Neural progenitor cell (in vitro differentiated cells): ENCODE data around the gene PTPRG. TPM values are rescaled to one million over a fixed set of nuclear protein-coding genes. Genes with fewer than 3 reads are reported as not detected.

Experiments
- DNase-seq: peaks from one replicate; pipeline ENCODE4 v3.0.0-alpha.2; 2016; ENCODE audit warnings: low spot score
- H2AFZ ChIP-seq: fragments of 200-600 bp; sonication (generic); replicated peaks from 2 replicates; pipeline ENCODE4 v1.6.1; 2016; ENCODE audit warnings: antibody characterized with exemption
- H3F3A ChIP-seq: fragments of 200-600 bp; sonication (generic); 2 replicates; pipeline ENCODE4 v1.6.1; 2016; ENCODE audit warnings: antibody characterized with exemption, low read depth
- H3K27ac ChIP-seq: fragments of 200-600 bp; sonication (generic); 2 replicates; pipeline ENCODE4 v1.5.1; 2016; ENCODE audit warnings: mild to moderate bottlenecking
- H3K27me3 ChIP-seq: fragments of 200-600 bp; sonication (generic); 2 replicates; pipeline ENCODE4 v1.6.1; 2016; ENCODE audit warnings: mild to moderate bottlenecking, moderate library complexity
- H3K36me3 ChIP-seq: fragments of 200-600 bp; sonication (generic); 2 replicates; pipeline ENCODE4 v1.5.1; 2016
- H3K4me1 ChIP-seq: fragments of 200-600 bp; sonication (generic); 2 replicates; pipeline ENCODE4 v1.6.1; 2016; ENCODE audit warnings: mixed run types
- H3K4me2 ChIP-seq: fragments of 200-600 bp; sonication (generic); 2 replicates; pipeline ENCODE4 v1.6.1; 2016
- H3K4me3 ChIP-seq: fragments of 200-600 bp; sonication (generic); 2 replicates; pipeline ENCODE4 v1.5.1; 2016
- H3K79me2 ChIP-seq: fragments of 200-600 bp; sonication (generic); 2 replicates; pipeline ENCODE4 v1.6.1; 2016; ENCODE audit warnings: low read depth
- H3K9ac ChIP-seq: fragments of 200-600 bp; sonication (generic); 2 replicates; pipeline ENCODE4 v1.6.1; 2016
- H3K9me3 ChIP-seq: fragments of 200-600 bp; sonication (generic); 2 replicates; pipeline ENCODE4 v1.5.1; 2016; ENCODE audit warnings: low read depth
- H4K20me1 ChIP-seq: fragments of 200-600 bp; sonication (generic); 2 replicates; pipeline ENCODE4 v1.6.1; 2016; ENCODE audit warnings: low read depth
- H3K27ac Mint-ChIP-seq: 3 replicates; pipeline ENCODE4 v1.8.0; 2021; ENCODE audit warnings: mixed read lengths
- H3K27me3 Mint-ChIP-seq: 2 replicates; pipeline ENCODE4 v1.8.0; 2022; ENCODE audit warnings: low read depth, mild to moderate bottlenecking, inconsistent platforms, moderate library complexity, mixed read lengths; ENCODE audit not compliant: insufficient read depth
- H3K36me3 Mint-ChIP-seq: 3 replicates; pipeline ENCODE4 v1.8.0; 2021; ENCODE audit warnings: mixed read lengths
- H3K4me1 Mint-ChIP-seq: 3 replicates; pipeline ENCODE4 v1.8.0; 2021; ENCODE audit warnings: mixed read lengths
- H3K4me3 Mint-ChIP-seq: 3 replicates; pipeline ENCODE4 v1.8.0; 2021; ENCODE audit warnings: mild to moderate bottlenecking, moderate library complexity, mixed read lengths
- H3K9me3 Mint-ChIP-seq: 3 replicates; pipeline ENCODE4 v1.8.0; 2020; ENCODE audit warnings: mixed read lengths
- CTCF ChIP-seq: fragments of 200-600 bp; sonication (generic); IDR thresholded peaks from 2 replicates; pipeline ENCODE4 v1.5.1; 2017; ENCODE audit warnings: antibody characterized with exemption, mild to moderate bottlenecking
- EZH2 ChIP-seq: fragments of 200-600 bp; sonication (generic); IDR thresholded peaks from 2 replicates; pipeline ENCODE4 v1.6.1; 2017; ENCODE audit warnings: antibody characterized with exemption, mild to moderate bottlenecking, moderate library complexity
- EZH2phosphoT487 ChIP-seq: fragments of 200-600 bp; sonication (generic); IDR thresholded peaks from 2 replicates; pipeline ENCODE4 v1.6.1; 2017; ENCODE audit warnings: antibody characterized with exemption
- total RNA-seq: library from RNA; depleted of rRNA; stranded (reverse); fragments of >200 nt; gene quantifications from 2 replicates; pipeline ENCODE4 v1.2.3, GENCODE V29; 2015; ENCODE audit warnings: low replicate concordance

The PTPRG gene
- total RNA-seq, 1 donor from 2014 or later, result 65.3 TPM

DNA sequence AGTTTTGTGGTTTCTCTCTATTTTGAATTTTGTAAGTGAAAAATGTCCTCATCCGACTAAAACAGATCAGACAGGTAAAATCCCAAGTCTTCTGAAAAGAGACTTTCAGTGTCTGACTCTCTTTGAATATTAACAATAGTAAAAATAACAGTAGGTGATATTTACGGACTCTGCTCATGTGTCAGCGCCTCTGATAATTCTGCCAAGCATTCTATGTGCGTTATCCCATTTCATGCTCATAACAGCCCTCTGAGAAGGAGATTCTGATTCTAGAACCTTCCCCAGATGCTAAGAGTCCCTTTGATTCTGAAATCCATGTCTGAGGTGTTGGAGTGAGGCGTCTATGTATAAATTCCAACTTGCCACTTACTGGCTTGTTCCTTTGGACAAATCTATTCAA lies 529.1 kb downstream of the PTPRG start:
- Mint-ChIP-seq H3K9me3 (no peaks in the 10 kb centered on the region), H3K4me1 (no peaks in the 10 kb centered on the region), H3K27ac (no peak overlapping the region), H3K27me3 (peaks cover 2% of the 10 kb centered on the region), H3K36me3 (no peaks in the 10 kb centered on the region), H3K4me3 (no peak overlapping the region)
- Histone ChIP-seq H3F3A (no peaks in the 10 kb centered on the region), H3K27me3 (no peaks in the 10 kb centered on the region), H3K4me1 (no peaks in the 10 kb centered on the region), H3K79me2 (peaks cover 2% of the 10 kb centered on the region), H3K36me3 (no peaks in the 10 kb centered on the region), H3K27ac (no peak overlapping the region), H2AFZ (no peak overlapping the region), H3K4me3 (no peak overlapping the region), H3K4me2 (no peak overlapping the region), H3K9me3 (no peaks in the 10 kb centered on the region), H4K20me1 (peaks cover 9% of the 10 kb centered on the region), H3K9ac (no peak overlapping the region)
- DNase-seq, result no peak
- TF ChIP-seq EZH2, result no peak
- no peak for TF ChIP-seq EZH2phosphoT487
- TF ChIP-seq CTCF, result no peak

DNA sequence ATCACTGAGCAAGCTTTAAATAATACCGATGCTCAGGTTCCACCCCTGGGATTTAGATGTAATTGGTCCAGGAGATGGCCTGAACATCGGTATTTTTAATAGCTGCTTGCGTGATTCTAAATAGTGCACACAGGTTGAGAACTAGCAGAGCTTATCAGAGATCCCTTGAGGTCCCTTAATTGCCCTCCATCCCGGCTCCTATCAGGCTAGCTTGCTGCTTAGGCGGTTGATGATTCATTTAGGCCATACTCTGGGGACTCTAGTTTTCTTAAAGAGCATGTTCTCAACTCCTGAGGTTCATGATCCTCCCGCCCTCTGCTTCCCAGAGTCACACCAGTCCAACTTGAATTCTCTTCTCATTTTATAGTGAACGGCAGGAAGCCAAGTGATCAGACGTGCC lies 531.7 kb downstream of the PTPRG start:
- H3F3A ChIP-seq, result no peaks in the 10 kb centered on the region
- no peak overlapping the region for H3K4me3 Mint-ChIP-seq
- H3K36me3 Mint-ChIP-seq, result no peaks in the 10 kb centered on the region
- DNase-seq, result no peak
- no peak overlapping the region for H3K9ac ChIP-seq
- H3K36me3 ChIP-seq, result no peaks in the 10 kb centered on the region
- H3K4me1 Mint-ChIP-seq, result no peaks in the 10 kb centered on the region
- H3K27ac ChIP-seq, result no peak overlapping the region
- H3K9me3 Mint-ChIP-seq, result no peaks in the 10 kb centered on the region
- H3K27me3 Mint-ChIP-seq, result peaks cover 2% of the 10 kb centered on the region
- H3K4me1 ChIP-seq, result no peaks in the 10 kb centered on the region
- no peak overlapping the region for H3K27ac Mint-ChIP-seq
- no peaks in the 10 kb centered on the region for H3K9me3 ChIP-seq
- no peak overlapping the region for H2AFZ ChIP-seq
- no peak overlapping the region for H3K4me2 ChIP-seq
- H4K20me1 ChIP-seq, result no peaks in the 10 kb centered on the region
- TF ChIP-seq EZH2phosphoT487 (no peak), CTCF (no peak)
- no peak overlapping the region for H3K4me3 ChIP-seq
- H3K27me3 ChIP-seq, result no peaks in the 10 kb centered on the region
- H3K79me2 ChIP-seq, result no peaks in the 10 kb centered on the region

DNA sequence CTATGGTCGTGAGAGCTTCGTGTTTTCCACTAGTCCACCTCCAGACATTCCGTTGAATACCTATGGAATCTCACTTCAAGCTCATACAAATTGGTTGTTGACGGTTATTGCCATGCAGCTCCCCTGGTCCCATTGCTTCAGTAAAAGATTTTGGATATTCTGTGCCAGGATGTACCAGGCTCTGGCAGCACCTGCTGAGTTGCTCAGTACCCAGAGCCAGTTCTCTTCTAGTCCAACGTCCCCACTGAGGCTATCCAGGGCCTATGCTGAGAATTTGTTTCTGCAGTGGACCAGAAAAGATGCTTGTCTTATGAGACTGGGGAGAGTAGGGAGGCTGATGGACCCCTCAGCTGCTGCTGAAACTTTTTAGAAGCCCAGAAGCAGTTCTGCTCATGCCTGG lies 533.1 kb downstream of the PTPRG start:
- Histone ChIP-seq H4K20me1 (peaks cover 4% of the 10 kb centered on the region), H3K4me3 (no peak overlapping the region), H3K9ac (no peak overlapping the region), H3F3A (no peaks in the 10 kb centered on the region), H3K4me2 (no peak overlapping the region), H3K27me3 (no peaks in the 10 kb centered on the region), H3K4me1 (no peaks in the 10 kb centered on the region), H3K79me2 (no peaks in the 10 kb centered on the region), H3K36me3 (no peaks in the 10 kb centered on the region), H3K27ac (no peak overlapping the region), H2AFZ (no peak overlapping the region), H3K9me3 (no peaks in the 10 kb centered on the region)
- Mint-ChIP-seq H3K4me1 (no peaks in the 10 kb centered on the region), H3K27me3 (peaks cover 2% of the 10 kb centered on the region), H3K36me3 (no peaks in the 10 kb centered on the region), H3K27ac (no peak overlapping the region), H3K4me3 (no peak overlapping the region), H3K9me3 (no peaks in the 10 kb centered on the region)
- DNase-seq, result no peak
- TF ChIP-seq EZH2 (no peak), CTCF (no peak), EZH2phosphoT487 (no peak)

DNA sequence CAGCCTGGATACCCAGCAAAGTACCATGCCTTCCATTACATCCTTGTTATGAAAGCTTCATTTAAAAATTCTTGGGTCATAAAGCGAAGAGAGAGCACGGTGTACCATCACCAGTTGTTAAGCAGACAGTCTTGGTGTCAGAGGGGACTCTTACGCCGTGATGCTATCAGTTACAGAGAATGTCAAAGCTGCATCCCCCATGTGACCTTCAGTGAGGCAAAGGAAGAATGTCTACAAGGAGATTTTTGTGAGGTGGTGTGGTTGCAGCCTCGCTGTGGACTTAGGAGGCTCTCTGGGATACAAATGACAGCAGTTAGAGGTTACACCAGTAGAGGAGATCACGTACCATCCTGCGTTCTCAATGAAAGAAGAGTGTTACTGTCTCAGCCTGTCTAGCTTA lies 533.7 kb downstream of the PTPRG start:
- Histone ChIP-seq H3K9me3 (no peaks in the 10 kb centered on the region), H4K20me1 (peaks cover 4% of the 10 kb centered on the region), H3K27me3 (no peaks in the 10 kb centered on the region), H3K9ac (no peak overlapping the region), H2AFZ (no peak overlapping the region), H3K4me1 (no peaks in the 10 kb centered on the region), H3F3A (no peaks in the 10 kb centered on the region), H3K4me3 (no peak overlapping the region), H3K36me3 (no peaks in the 10 kb centered on the region), H3K4me2 (no peak overlapping the region), H3K79me2 (no peaks in the 10 kb centered on the region), H3K27ac (no peak overlapping the region)
- DNase-seq, result no peak
- Mint-ChIP-seq H3K27ac (no peak overlapping the region), H3K27me3 (peaks cover 2% of the 10 kb centered on the region), H3K9me3 (no peaks in the 10 kb centered on the region), H3K36me3 (no peaks in the 10 kb centered on the region), H3K4me1 (no peaks in the 10 kb centered on the region), H3K4me3 (no peak overlapping the region)
- TF ChIP-seq EZH2phosphoT487, result no peak
- no peak for TF ChIP-seq EZH2
- no peak for TF ChIP-seq CTCF
